HG02623 (cell line): ENCODE results near the gene STRIP1.
"Not testable (repeated sequence)": the region's sequence is repeated elsewhere in the genome, so short reads cannot be mapped to it uniquely, and the experiment has no call there.

Experiments
- ATAC-seq: cut with Tn5 transposase; IDR thresholded peaks from one replicate; pipeline ENCODE4 v1.9.1; 2021; ENCODE audit warnings: moderate library complexity; ENCODE audit not compliant: unreplicated experiment

STRIP1 gene

GRCh38 chr1:110067893-110068645, 33.6 kb downstream of the STRIP1 start:
- no peak for ATAC-seq

GRCh38 chr1:110068646-110069403, 34.4 kb downstream of the STRIP1 start:
- no peak for ATAC-seq

- ATAC-seq, result no peak
These were observed 35.2 kb downstream of the STRIP1 start for GRCh38 chr1:110069404-110070281.

- no peak for ATAC-seq
These were observed 35.9 kb downstream of the STRIP1 start for GRCh38 chr1:110070282-110070669.

- no peak for ATAC-seq
These were observed 36.3 kb downstream of the STRIP1 start, which contains the start of gene ALX3 for GRCh38 chr1:110070671-110071242. TSS of gene ALX3 (minus strand) at chr1:110070672. CDS start at chr1:110070612, 60 bp downstream.

GRCh38 chr1:110074166-110074565, 39.7 kb downstream of the STRIP1 start:
- no peak for ATAC-seq

- ATAC-seq, result no peak
These were observed 42.5 kb downstream of the STRIP1 start for GRCh38 chr1:110076789-110077500.

GRCh38 chr1:110079995-110080394, 45.6 kb downstream of the STRIP1 start:
- not testable (repeated sequence) for ATAC-seq

- ATAC-seq, result no peak
These were observed 46.6 kb downstream of the STRIP1 start for GRCh38 chr1:110081061-110081460.

GRCh38 chr1:110082477-110082876, 48.1 kb downstream of the STRIP1 start:
- ATAC-seq, result no peak

- no peak for ATAC-seq
These were observed 48.8 kb downstream of the STRIP1 start for GRCh38 chr1:110083061-110083865.

- ATAC-seq, result no peak
These were observed 49.4 kb downstream of the STRIP1 start for GRCh38 chr1:110083866-110084226.

- no peak for ATAC-seq
These were observed 50.0 kb downstream of the STRIP1 start for GRCh38 chr1:110084227-110085078.

- ATAC-seq, result no peak
These were observed 51.2 kb downstream of the STRIP1 start for GRCh38 chr1:110085671-110086070.

- no peak for ATAC-seq
These were observed 52.5 kb downstream of the STRIP1 start for GRCh38 chr1:110086961-110087360.

GRCh38 chr1:110087812-110088738, 53.7 kb downstream of the STRIP1 start:
- ATAC-seq, result no peak

- ATAC-seq, result no peak
These were observed 54.4 kb downstream of the STRIP1 start for GRCh38 chr1:110088739-110089316.
